Measurements from ENCODE around the gene PPP2R3C.

DNA sequence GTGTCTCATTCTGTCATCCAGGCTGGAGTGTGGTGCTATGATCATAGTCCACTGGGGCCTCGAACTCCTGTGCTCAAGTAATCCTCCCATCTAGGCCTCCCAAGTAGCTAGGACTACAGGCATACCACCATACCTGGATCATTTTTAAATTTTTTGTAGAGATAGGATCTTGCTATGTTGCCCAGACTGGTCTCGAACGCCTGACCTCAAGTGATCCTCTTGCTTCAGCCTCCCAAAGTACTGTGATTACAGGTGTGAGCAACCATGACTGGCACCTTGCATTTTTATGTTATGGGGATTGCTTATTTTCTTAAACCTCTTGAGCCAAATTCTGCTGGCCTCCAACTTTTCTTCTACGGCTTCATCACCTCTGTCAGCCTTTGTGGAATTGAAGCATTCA is 27.4 kb upstream of the PPP2R3C start:
- TF ChIP-seq, protein P1, sequence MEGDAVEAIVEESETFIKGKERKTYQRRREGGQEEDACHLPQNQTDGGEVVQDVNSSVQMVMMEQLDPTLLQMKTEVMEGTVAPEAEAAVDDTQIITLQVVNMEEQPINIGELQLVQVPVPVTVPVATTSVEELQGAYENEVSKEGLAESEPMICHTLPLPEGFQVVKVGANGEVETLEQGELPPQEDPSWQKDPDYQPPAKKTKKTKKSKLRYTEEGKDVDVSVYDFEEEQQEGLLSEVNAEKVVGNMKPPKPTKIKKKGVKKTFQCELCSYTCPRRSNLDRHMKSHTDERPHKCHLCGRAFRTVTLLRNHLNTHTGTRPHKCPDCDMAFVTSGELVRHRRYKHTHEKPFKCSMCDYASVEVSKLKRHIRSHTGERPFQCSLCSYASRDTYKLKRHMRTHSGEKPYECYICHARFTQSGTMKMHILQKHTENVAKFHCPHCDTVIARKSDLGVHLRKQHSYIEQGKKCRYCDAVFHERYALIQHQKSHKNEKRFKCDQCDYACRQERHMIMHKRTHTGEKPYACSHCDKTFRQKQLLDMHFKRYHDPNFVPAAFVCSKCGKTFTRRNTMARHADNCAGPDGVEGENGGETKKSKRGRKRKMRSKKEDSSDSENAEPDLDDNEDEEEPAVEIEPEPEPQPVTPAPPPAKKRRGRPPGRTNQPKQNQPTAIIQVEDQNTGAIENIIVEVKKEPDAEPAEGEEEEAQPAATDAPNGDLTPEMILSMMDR (conservative IDR thresholded peaks at IDR 0.05; ENCODE audit: low read depth in 2 of 2): no peak
- no peak for TF ChIP-seq POLR2AphosphoS5 (IDR thresholded peaks at IDR 0.05; ENCODE audit: low read depth)
- TF ChIP-seq EZH2 (IDR thresholded peaks at IDR 0.05; ENCODE audit: low read depth, unreplicated experiment): no peak
- TF ChIP-seq, protein P2, sequence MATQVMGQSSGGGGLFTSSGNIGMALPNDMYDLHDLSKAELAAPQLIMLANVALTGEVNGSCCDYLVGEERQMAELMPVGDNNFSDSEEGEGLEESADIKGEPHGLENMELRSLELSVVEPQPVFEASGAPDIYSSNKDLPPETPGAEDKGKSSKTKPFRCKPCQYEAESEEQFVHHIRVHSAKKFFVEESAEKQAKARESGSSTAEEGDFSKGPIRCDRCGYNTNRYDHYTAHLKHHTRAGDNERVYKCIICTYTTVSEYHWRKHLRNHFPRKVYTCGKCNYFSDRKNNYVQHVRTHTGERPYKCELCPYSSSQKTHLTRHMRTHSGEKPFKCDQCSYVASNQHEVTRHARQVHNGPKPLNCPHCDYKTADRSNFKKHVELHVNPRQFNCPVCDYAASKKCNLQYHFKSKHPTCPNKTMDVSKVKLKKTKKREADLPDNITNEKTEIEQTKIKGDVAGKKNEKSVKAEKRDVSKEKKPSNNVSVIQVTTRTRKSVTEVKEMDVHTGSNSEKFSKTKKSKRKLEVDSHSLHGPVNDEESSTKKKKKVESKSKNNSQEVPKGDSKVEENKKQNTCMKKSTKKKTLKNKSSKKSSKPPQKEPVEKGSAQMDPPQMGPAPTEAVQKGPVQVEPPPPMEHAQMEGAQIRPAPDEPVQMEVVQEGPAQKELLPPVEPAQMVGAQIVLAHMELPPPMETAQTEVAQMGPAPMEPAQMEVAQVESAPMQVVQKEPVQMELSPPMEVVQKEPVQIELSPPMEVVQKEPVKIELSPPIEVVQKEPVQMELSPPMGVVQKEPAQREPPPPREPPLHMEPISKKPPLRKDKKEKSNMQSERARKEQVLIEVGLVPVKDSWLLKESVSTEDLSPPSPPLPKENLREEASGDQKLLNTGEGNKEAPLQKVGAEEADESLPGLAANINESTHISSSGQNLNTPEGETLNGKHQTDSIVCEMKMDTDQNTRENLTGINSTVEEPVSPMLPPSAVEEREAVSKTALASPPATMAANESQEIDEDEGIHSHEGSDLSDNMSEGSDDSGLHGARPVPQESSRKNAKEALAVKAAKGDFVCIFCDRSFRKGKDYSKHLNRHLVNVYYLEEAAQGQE (IDR thresholded peaks at IDR 0.05; ENCODE audit: unreplicated experiment): no peak
- TF ChIP-seq EZH2phosphoT487 (IDR thresholded peaks at IDR 0.05; ENCODE audit: unreplicated experiment): no peak
- no peak for TF ChIP-seq CREB1 (CRISPR knock-in tag; IDR thresholded peaks at IDR 0.05; ENCODE audit: low read depth)
